ENCODE results near the gene EXOC3L4. TPM values are rescaled to one million over a fixed set of nuclear protein-coding genes. Genes with fewer than 3 reads are reported as not detected.

Gene EXOC3L4
- total and polyA plus RNA-seq, 9 of the 15 experiments (the other 6 are each of a cell fraction or from before 2014, with no cell fraction given): 0.10 to 6.7 (median 0.98) TPM; not detected in 1

- Histone ChIP-seq H2AFZ (ENCODE audit: low read depth, low read length) (no peak overlapping the region), H3K79me2 (ENCODE audit: control insufficient read depth, insufficient read depth, low read length) (no peaks in the 10 kb centered on the region), H3K9ac (ENCODE audit: insufficient read depth in 1 of 2, low read depth in 2 of 2, low read length in 2 of 2) (no peak overlapping the region; a peak in 1 of 4 replicates), H3K4me2 (ENCODE audit: insufficient read depth, low read length) (no peak overlapping the region), H4K20me1 (replicated peaks; ENCODE audit: control insufficient read depth, insufficient read depth, low read length) (no peaks in the 10 kb centered on the region), H3K27ac (ENCODE audit: extremely low read depth, low read depth, low read length) (no peak overlapping the region), H3K27me3 (ENCODE audit: control insufficient read depth in 2 of 2, insufficient read depth in 2 of 2, low read length in 2 of 2) (no peaks in the 10 kb centered on the region), H3K9me1 (ENCODE audit: control insufficient read depth, insufficient read depth, low read length) (no peaks in the 10 kb centered on the region), H3K36me3 (ENCODE audit: control insufficient read depth, insufficient read depth, low read length) (peaks cover 20% of the 10 kb centered on the region; the same call in 1 of the 3 replicates), H3K4me3 (no peak overlapping the region), H3K4me1 (replicated peaks in 1 of 2; ENCODE audit: control insufficient read depth in 2 of 2, insufficient read depth in 2 of 2, low read length in 2 of 2) (peaks cover 21 to 40% of the 10 kb centered on the region in 2 experiments; a peak in 4 of 5 replicates), H3K9me3 (replicated peaks; ENCODE audit: control insufficient read depth, insufficient read depth, low read depth, low read length) (no peaks in the 10 kb centered on the region)
- 73% methylated on average over 7 of the region's 29 CpGs for WGBS (ENCODE audit: insufficient coverage, low coverage, missing lambda C conversion rate)
- in situ Hi-C loops (cut with MboI) (no loop called here), intact Hi-C loops (cut with micrococcal nuclease) (loop anchor here (2.0 kb wide), 2 partner anchors 35 to 65 kb away; no protein-coding TSS in a partner anchor)
- ChIA-PET CTCF (ENCODE audit: low intra/inter-chr PET ratio) (interaction anchor here (0.6 kb wide), 2 partner anchors 11 to 31 kb away, joined by 3 read pairs; no protein-coding TSS in a partner anchor), POLR2A (no interaction called here)
- TF ChIP-seq FOSL1 (tag; conservative IDR thresholded peaks at IDR 0.05) (no peak), ZNF140 (CRISPR knock-in tag; IDR thresholded peaks at IDR 0.05) (no peak), C11orf30 (IDR thresholded peaks at IDR 0.05; ENCODE audit: low read depth) (no peak), MITF (IDR thresholded peaks at IDR 0.05) (no peak), ZBTB34 (CRISPR knock-in tag; IDR thresholded peaks at IDR 0.05) (no peak), SLC30A9 (CRISPR knock-in tag; IDR thresholded peaks at IDR 0.05) (no peak), FOXJ2 (tag; IDR thresholded peaks at IDR 0.05) (no peak), ZNF184 (CRISPR knock-in tag; IDR thresholded peaks at IDR 0.05) (no peak), MLLT1 (IDR thresholded peaks at IDR 0.05) (no peak)
- ATAC-seq (no peak), DNase-seq (ENCODE audit: extremely low read depth in 1 of 4, low spot score in 3 of 4) (no peak), FAIRE-seq (no peak)
- no TSS peak for BruUV-seq (replicated peaks)
Observed at GRCh38 chr14:103139132-103140025, 44.9 kb downstream of the EXOC3L4 start.
